HPDE6-E6E7 (cell line): ENCODE data around the gene CNPY1.

Source experiments
- DNase-seq: peaks from one replicate; pipeline ENCODE4 v3.0.0; 2011; ENCODE audit warnings: missing footprints; ENCODE audit errors: extremely low spot score

The CNPY1 gene

GRCh38 chr7:155513543-155514285, 32.6 kb downstream of the CNPY1 start:
- DNase-seq, result no peak

- DNase-seq, result no peak
These were observed 34.0 kb downstream of the CNPY1 start for GRCh38 chr7:155512246-155512887.

- no peak for DNase-seq
These were observed 34.7 kb downstream of the CNPY1 start for GRCh38 chr7:155511702-155511996.

- no peak for DNase-seq
These were observed 35.2 kb downstream of the CNPY1 start for GRCh38 chr7:155510975-155511701.

GRCh38 chr7:155509725-155510551, 36.4 kb downstream of the CNPY1 start:
- no peak for DNase-seq

GRCh38 chr7:155509359-155509724, 37.0 kb downstream of the CNPY1 start:
- DNase-seq, result no peak

GRCh38 chr7:155508376-155509358, 37.7 kb downstream of the CNPY1 start:
- DNase-seq, result no peak

GRCh38 chr7:155507576-155507975, 38.8 kb downstream of the CNPY1 start:
- DNase-seq, result no peak

- DNase-seq, result no peak
These were observed 39.5 kb downstream of the CNPY1 start for GRCh38 chr7:155506854-155507337.

- no peak for DNase-seq
These were observed 41.0 kb downstream of the CNPY1 start for GRCh38 chr7:155505422-155505793.

- no peak for DNase-seq
These were observed 49.0 kb downstream of the CNPY1 start for GRCh38 chr7:155497149-155497901.

GRCh38 chr7:155496267-155497005, 49.9 kb downstream of the CNPY1 start:
- DNase-seq, result no peak

- no peak for DNase-seq
These were observed 50.7 kb downstream of the CNPY1 start for GRCh38 chr7:155495440-155496248.

- no peak for DNase-seq
These were observed 51.8 kb downstream of the CNPY1 start for GRCh38 chr7:155494551-155494950.

GRCh38 chr7:155493744-155494538, 52.4 kb downstream of the CNPY1 start:
- no peak for DNase-seq

GRCh38 chr7:155491812-155492211, 54.5 kb downstream of the CNPY1 start:
- no peak for DNase-seq

GRCh38 chr7:155490697-155491628, 55.4 kb downstream of the CNPY1 start:
- DNase-seq, result no peak
